Gastrocnemius medialis (tissue), 4 donors: ENCODE measurements around the gene WDR43.

Source experiments
- POLR2A ChIP-seq, 2 donors: fragments of 450-650 bp; IDR thresholded peaks; one replicate each; pipeline ENCODE4 v1.6.1; 2017; ENCODE audit warnings: antibody characterized with exemption in 2 of 2, mild to moderate bottlenecking in 2 of 2, moderate library complexity in 2 of 2
- TF ChIP-seq, protein P1 (sequence below), 5 experiments: fragments of 450-650 bp in 3 of 5; fragments of 200-600 bp in 2 of 5; sonication (generic) in 2 of 5; IDR thresholded peaks in 4 of 5; conservative IDR thresholded peaks in 1 of 5; 1 replicate in 4 of 5; 2 replicates in 1 of 5; pipeline ENCODE4 v1.5.1; 2016 to 2019; ENCODE audit warnings: antibody characterized with exemption in 5 of 5, mild to moderate bottlenecking in 3 of 5, moderate library complexity in 3 of 5

DNA sequence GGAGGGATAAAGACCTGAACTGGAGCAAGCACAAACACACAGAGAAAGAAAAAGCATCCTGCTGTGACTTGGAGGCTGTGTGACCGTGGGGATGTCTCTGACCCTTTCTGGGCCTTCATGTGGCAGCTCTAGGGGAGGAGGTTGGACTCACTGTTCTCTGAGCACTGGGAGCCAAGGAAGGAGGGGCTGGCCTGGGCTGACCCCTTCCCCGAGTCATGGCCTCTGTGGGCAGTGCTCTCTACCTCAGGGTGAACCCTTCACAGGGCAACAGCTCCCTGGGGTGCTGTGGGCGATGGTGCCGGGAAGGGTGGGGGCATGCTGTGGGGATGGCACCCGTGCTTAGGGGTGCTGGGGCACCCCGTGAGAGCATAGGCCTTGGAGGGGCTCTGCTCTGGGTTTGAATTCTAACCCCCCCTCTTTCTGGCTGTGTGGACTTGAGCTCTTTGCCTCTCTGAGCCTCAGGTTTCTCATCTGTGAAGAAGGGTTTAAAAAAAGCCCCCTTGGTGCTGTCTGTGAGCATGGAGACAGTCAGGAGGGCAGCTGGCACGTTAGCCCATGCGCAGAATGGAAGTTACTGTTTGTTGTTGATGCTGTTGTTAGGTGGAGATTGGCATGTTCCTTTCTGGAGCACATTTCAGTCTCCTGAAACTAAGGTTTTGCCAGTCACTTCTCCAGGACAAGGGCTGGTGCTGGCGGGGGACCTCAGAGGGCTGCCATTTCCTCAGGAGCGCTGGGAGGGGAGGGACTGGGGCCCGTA lies 87.3 kb downstream of the WDR43 start:
- TF ChIP-seq, protein P1, sequence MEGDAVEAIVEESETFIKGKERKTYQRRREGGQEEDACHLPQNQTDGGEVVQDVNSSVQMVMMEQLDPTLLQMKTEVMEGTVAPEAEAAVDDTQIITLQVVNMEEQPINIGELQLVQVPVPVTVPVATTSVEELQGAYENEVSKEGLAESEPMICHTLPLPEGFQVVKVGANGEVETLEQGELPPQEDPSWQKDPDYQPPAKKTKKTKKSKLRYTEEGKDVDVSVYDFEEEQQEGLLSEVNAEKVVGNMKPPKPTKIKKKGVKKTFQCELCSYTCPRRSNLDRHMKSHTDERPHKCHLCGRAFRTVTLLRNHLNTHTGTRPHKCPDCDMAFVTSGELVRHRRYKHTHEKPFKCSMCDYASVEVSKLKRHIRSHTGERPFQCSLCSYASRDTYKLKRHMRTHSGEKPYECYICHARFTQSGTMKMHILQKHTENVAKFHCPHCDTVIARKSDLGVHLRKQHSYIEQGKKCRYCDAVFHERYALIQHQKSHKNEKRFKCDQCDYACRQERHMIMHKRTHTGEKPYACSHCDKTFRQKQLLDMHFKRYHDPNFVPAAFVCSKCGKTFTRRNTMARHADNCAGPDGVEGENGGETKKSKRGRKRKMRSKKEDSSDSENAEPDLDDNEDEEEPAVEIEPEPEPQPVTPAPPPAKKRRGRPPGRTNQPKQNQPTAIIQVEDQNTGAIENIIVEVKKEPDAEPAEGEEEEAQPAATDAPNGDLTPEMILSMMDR (IDR thresholded peaks at IDR 0.05 in 4 of 5, conservative IDR thresholded peaks at IDR 0.05 in 1 of 5), result no peak
- no peak for TF ChIP-seq POLR2A (IDR thresholded peaks at IDR 0.05)
